ENCODE data around the gene FHDC1. TPM values are rescaled to one million over a fixed set of nuclear protein-coding genes. Genes with fewer than 3 reads are reported as not detected.

Gene FHDC1
- total RNA-seq, 2 donors from 2014 or later: 0.99 to 3.9 TPM

DNA sequence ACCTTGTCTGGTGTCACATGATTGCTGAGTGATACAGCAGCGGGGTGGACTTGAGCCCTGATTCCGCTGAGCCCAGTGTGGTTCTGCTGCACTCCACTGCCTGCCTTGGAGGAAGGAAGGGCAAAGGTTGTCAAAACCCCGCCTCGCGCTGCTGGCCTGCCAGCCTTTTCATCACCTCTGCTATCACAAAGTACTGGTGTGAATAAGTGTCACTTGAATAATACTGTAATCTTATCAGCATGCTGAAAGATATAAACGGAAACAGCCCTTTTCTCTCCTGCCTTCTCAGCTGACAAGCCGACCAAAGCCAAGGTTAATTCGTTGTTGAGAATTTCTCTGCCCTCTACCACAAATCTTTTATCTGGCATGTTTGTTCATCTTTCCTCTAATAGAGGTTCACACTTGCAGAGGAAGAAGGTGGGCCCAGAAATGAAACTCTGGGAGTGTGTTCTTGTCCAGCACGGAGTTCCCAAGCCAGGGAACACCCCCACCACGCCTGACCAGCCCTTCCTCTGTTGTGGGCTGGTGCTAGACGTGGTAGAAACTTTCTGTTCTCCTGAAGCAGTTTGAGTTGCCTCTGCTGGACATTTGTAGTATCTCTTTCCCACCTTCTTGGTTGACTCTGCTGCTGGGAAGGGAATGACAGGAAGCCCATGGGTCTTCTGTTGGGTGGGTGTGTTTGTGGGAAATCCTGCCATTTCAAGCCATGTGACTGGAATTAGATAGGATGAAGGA, 21.5 kb downstream of the FHDC1 start:
- ATAC-seq (peak; percentile 81), DNase-seq (peak; percentile 46 to 74 (median 58))
- no peaks in the 10 kb centered on the region for H3K36me3 ChIP-seq (replicated peaks in 1 of 2; ENCODE audit: insufficient read depth in 1 of 2, low read depth in 2 of 2)
- TF ChIP-seq, protein P1, sequence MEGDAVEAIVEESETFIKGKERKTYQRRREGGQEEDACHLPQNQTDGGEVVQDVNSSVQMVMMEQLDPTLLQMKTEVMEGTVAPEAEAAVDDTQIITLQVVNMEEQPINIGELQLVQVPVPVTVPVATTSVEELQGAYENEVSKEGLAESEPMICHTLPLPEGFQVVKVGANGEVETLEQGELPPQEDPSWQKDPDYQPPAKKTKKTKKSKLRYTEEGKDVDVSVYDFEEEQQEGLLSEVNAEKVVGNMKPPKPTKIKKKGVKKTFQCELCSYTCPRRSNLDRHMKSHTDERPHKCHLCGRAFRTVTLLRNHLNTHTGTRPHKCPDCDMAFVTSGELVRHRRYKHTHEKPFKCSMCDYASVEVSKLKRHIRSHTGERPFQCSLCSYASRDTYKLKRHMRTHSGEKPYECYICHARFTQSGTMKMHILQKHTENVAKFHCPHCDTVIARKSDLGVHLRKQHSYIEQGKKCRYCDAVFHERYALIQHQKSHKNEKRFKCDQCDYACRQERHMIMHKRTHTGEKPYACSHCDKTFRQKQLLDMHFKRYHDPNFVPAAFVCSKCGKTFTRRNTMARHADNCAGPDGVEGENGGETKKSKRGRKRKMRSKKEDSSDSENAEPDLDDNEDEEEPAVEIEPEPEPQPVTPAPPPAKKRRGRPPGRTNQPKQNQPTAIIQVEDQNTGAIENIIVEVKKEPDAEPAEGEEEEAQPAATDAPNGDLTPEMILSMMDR (IDR thresholded peaks at IDR 0.05): peak in 2 of 7 experiments; percentile 16
- no peak for TF ChIP-seq POLR2A (IDR thresholded peaks at IDR 0.05)
- no peaks in the 10 kb centered on the region for H3K9me3 ChIP-seq
- H3K27me3 ChIP-seq: no peaks in the 10 kb centered on the region
- H3K4me3 ChIP-seq: no peak overlapping the region
- intact Hi-C loops (cut with DNase I): no loop called here
- 7 to 9% methylated on average over 11 of the region's 11 CpGs for WGBS, 2 donors
- peak overlapping the region; percentile 29 to 53 (median 38) for H3K27ac ChIP-seq
- peaks cover 19% of the 10 kb centered on the region for H3K4me1 ChIP-seq

DNA sequence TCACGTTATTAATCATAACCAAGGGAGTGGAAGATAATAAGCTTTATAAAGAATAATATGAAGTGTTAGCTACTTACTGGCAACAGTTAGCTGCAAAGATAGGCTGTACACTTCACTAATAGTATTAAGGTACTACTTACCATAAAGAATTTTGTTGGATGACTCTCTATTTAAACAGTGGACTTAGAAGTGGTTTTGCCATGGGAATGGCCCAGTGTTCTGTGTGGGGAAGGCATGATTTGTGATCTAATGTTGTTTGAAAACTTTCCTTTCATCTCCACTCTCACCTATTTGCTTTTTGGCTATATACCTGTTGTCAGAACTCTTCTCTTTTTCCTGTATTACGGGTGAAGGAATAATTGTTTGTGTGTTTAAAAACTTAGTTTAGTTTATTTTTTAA, 23.0 kb downstream of the FHDC1 start:
- WGBS, 2 donors: 83 to 93% methylated on average over 2 of the region's 2 CpGs
- H3K4me3 ChIP-seq: no peak overlapping the region
- H3K36me3 ChIP-seq (replicated peaks in 1 of 2; ENCODE audit: insufficient read depth in 1 of 2, low read depth in 2 of 2): no peaks in the 10 kb centered on the region
- H3K27ac ChIP-seq: no peak overlapping the region
- ATAC-seq (no peak), DNase-seq (no peak)
- H3K9me3 ChIP-seq: no peaks in the 10 kb centered on the region
- TF ChIP-seq POLR2A (IDR thresholded peaks at IDR 0.05): no peak
- TF ChIP-seq, protein P1 (IDR thresholded peaks at IDR 0.05): no peak
- H3K4me1 ChIP-seq: peaks cover 19% of the 10 kb centered on the region
- intact Hi-C loops (cut with DNase I): no loop called here
- no peaks in the 10 kb centered on the region for H3K27me3 ChIP-seq

DNA sequence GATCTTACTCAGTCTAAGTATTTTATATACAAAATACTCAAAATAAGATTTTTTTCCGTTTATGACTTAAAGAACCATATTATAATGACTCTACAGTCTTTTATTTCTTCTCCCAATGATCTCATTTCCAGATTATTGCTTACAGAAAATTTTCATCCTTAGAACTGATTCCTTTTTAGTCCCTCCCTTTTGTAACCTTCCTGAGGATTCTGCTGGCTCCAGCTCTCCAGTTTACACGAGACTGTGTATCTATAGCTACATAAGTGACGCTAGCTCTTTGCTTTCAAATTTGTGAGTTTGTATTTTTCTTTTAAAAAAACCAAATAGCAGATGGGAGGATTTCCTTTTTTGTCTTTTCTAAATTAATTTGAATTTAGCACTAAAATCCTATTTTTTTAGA, 24.0 kb downstream of the FHDC1 start:
- H3K4me3 ChIP-seq: no peak overlapping the region
- no peaks in the 10 kb centered on the region for H3K9me3 ChIP-seq
- H3K4me1 ChIP-seq: peaks cover 19% of the 10 kb centered on the region
- WGBS, 2 donors: 94 to 96% methylated on average over 3 of the region's 3 CpGs
- H3K27me3 ChIP-seq: no peaks in the 10 kb centered on the region
- no peak for TF ChIP-seq POLR2A (IDR thresholded peaks at IDR 0.05)
- TF ChIP-seq, protein P1 (IDR thresholded peaks at IDR 0.05): no peak
- intact Hi-C loops (cut with DNase I): no loop called here
- no peak overlapping the region for H3K27ac ChIP-seq
- ATAC-seq: no peak
- H3K36me3 ChIP-seq (replicated peaks in 1 of 2; ENCODE audit: insufficient read depth in 1 of 2, low read depth in 2 of 2): no peaks in the 10 kb centered on the region
- DNase-seq: no peak

DNA sequence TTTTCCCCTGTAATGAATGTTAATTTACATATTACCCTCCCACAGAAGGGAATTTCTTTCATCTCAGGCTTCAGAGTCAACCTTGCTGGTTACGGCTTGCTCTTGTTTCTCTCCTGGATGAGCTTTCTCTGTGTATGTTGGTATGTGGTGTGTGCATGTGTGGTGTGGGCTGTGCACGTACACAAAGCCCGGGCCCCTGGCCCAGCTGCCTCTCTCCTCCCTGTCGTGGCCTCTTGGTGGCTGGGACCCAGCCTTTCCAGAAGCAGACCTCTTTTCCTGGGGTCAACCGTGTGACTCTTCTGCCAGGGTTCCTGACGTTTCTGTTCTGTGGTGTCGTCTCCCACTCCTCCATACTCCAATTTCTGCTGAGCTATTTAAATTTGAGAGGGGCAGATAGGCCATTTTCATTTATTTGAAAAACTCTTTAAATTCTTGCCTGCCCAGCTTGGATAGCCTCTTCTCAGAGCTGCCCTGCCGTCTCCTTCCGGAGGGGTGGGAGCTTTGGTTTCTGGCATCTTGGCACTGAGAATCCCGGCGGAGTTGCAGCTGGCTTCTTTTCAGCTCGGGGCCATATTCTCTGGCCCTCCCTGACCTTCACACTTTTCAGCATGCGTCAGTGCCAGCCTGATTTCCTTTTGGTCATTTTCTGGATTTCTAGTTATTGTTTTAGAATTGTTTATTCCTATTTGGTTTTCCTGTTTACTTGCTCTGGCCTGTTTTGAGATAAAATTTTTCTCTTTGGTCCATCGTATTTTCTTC, 25.1 kb downstream of the FHDC1 start:
- ATAC-seq: no peak
- WGBS, 2 donors: 73 to 81% methylated on average over 14 of the region's 14 CpGs
- no peak overlapping the region for H3K27ac ChIP-seq

More for the DNA sequence above, 25.1 kb downstream of the FHDC1 start:
- TF ChIP-seq, protein P1 (IDR thresholded peaks at IDR 0.05): no peak
- no peak for TF ChIP-seq POLR2A (IDR thresholded peaks at IDR 0.05)
- Histone ChIP-seq H3K27me3 (no peaks in the 10 kb centered on the region), H3K4me3 (no peak overlapping the region), H3K9me3 (no peaks in the 10 kb centered on the region), H3K4me1 (peaks cover 19% of the 10 kb centered on the region), H3K36me3 (replicated peaks in 1 of 2; ENCODE audit: insufficient read depth in 1 of 2, low read depth in 2 of 2) (no peaks in the 10 kb centered on the region)
- peak in 2 of 4 donors; percentile 40 to 64 for DNase-seq
- intact Hi-C loops (cut with DNase I): no loop called here

Measured in body of pancreas (tissue), 4 donors.